ENCODE measurements around the gene SMIM21.

SMIM21 gene

DNA sequence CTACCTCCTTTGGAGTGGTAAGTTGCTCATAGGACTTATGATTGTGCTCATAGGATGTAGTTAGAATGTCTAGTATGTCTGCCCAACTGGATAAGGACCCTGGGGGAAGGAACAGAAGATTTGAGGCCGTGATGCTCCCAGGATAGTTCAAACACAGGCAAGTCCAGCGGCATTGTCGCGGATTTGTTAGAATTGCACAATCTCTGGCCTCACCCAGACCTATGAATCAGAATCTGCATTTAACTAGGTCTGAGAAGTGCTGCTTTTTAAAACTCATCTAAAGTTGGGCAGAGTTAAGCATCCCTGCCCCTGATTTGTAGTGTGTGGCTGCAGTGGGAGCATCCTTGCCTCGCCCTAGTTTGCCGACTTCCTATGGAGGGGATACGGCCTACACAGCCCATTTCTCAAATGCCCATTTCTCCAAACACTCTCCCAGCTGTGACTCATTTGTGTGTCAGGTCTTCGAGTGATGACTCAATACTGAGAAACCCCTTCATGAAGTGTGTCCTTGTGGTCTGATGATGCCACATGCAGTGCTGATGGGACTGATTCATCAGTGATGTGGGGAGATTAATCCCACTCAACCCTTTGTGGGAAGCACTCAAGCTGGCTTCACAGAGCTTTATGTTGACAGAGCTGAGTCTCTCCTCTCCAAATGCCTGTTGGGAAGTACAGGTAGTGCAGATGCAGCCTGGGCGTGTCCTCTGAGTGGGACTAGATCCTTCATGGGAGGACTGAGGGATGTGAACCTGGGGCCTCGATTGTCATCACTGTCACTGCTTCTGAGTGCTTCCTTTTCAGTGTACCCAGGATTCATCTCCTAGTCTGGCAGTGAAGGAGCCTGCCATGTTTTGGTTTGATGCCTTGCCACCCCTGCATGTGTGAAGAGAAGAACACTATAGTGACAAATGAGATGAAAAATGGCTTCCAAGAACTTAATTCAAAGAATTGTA, 18.7 kb downstream of the SMIM21 start:
- no peaks in the 10 kb centered on the region; the same call in 1 of the 2 replicates for H3K36me3 ChIP-seq (ENCODE audit: insufficient read depth, low read length)
- 0 out of 2 replicates have a peak, but pooled peaks cover 5% of the 10 kb centered on the region for H3K4me1 ChIP-seq (ENCODE audit: insufficient read depth, low read length)
- H3K9me3 ChIP-seq (ENCODE audit: control insufficient read depth, insufficient read depth, low read length), result no peaks in the 10 kb centered on the region
- H3K9ac ChIP-seq (ENCODE audit: low read depth, low read length), result no peak overlapping the region

GRCh38 chr18:75407468-75408437, 19.8 kb downstream of the SMIM21 start:
- no peaks in the 10 kb centered on the region for H3K9me3 ChIP-seq (ENCODE audit: control insufficient read depth, insufficient read depth, low read length)
- no peaks in the 10 kb centered on the region; the same call in 1 of the 2 replicates for H3K36me3 ChIP-seq (ENCODE audit: insufficient read depth, low read length)
- no peak overlapping the region for H3K9ac ChIP-seq (ENCODE audit: low read depth, low read length)
- H3K4me1 ChIP-seq (ENCODE audit: insufficient read depth, low read length), result 0 out of 2 replicates have a peak, but pooled peaks cover 5% of the 10 kb centered on the region

GRCh38 chr18:75406491-75407445, 20.7 kb downstream of the SMIM21 start:
- Histone ChIP-seq H3K9ac (ENCODE audit: low read depth, low read length) (no peak overlapping the region), H3K9me3 (ENCODE audit: control insufficient read depth, insufficient read depth, low read length) (no peaks in the 10 kb centered on the region), H3K36me3 (ENCODE audit: insufficient read depth, low read length) (no peaks in the 10 kb centered on the region; the same call in 1 of the 2 replicates), H3K4me1 (ENCODE audit: insufficient read depth, low read length) (0 out of 2 replicates have a peak, but pooled peaks cover 5% of the 10 kb centered on the region)

DNA sequence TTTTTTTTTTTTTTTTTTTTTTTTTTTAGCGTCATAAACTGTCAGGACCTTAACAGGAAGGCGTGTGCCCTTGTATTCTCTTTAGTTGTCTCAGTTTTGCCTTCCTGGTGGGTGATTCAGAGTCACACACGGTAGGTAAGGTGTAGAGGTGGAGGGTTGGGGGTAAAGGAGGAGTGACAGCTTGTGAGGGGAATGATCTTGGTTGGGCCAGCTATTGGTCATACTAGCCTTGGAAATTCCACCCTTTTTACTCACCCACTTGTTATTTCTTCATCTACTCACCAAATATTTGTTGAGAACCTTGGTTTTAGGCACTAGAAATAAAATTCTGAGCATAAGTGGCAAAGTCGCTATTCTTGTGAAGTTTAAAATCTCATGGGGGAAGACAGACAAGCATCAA, 22.2 kb downstream of the SMIM21 start:
- Histone ChIP-seq H3K4me1 (ENCODE audit: insufficient read depth, low read length) (0 out of 2 replicates have a peak, but pooled peaks cover 5% of the 10 kb centered on the region), H3K9me3 (ENCODE audit: control insufficient read depth, insufficient read depth, low read length) (no peaks in the 10 kb centered on the region), H3K9ac (ENCODE audit: low read depth, low read length) (no peak overlapping the region), H3K36me3 (ENCODE audit: insufficient read depth, low read length) (no peaks in the 10 kb centered on the region)

DNA sequence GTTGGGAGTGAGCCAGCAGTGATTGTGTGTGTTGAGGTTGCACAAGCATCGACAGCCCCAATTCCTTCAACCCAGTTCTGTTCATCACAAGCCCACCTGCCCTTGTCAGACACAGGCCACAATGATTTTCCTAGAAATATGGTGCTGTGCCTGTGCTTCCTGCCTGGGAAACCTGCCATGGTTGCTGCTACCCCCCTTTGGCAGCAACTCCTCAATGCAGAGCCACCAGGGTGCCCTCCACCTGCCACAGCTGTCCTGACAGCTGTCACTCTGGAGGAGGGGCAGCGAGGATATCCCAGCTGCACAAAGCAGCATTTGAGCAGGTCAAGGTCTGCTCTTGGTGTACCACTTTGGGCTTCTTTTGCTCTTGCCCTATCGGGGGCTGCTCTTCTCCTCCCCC, 27.1 kb downstream of the SMIM21 start:
- Histone ChIP-seq H3K9ac (ENCODE audit: low read depth, low read length) (no peak overlapping the region), H3K9me3 (ENCODE audit: control insufficient read depth, insufficient read depth, low read length) (no peaks in the 10 kb centered on the region), H3K4me1 (ENCODE audit: insufficient read depth, low read length) (no peaks in the 10 kb centered on the region), H3K36me3 (ENCODE audit: insufficient read depth, low read length) (no peaks in the 10 kb centered on the region)

DNA sequence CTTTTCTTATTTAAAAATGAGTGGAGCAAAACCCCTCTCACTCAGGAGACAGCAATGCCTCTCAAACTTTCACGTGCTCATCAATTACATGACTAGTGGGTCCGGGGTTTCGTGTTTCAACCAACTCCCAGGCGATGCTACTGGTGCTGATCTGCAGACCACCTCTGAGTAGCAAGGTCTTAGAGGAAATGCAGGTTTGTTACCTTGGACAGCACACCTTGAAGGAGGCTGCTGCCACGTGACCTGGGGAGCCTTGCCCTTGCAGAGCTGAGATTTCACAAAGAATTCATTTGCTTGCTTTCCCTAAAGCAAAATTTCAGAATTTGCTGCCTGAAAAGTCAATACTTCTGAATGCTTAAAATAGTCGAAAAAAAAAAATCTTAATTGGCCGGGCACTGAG, 32.4 kb downstream of the SMIM21 start:
- H3K36me3 ChIP-seq (ENCODE audit: insufficient read depth, low read length), result no peaks in the 10 kb centered on the region
- H3K9ac ChIP-seq (ENCODE audit: low read depth, low read length), result no peak overlapping the region
- H3K4me1 ChIP-seq (ENCODE audit: insufficient read depth, low read length), result no peaks in the 10 kb centered on the region
- no peaks in the 10 kb centered on the region for H3K9me3 ChIP-seq (ENCODE audit: control insufficient read depth, insufficient read depth, low read length)

DNA sequence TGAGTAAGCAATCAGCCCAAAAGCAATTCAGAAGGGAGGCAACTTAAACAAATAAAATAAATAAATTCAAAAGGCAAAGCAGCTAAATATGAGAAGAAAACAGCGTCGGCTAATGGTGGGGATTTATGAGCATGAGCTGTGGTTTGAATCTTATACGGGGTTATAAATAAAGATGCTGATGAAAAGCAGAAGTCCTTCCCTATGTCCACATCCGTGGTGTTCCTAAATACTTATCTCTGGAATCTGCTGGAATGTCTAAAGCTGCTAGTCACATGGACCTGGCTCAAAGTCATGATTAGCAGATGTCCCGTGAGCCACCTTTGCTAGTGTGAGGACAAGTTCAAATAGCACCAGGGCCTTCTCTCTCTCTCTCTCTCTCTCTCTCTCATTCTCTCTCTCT, 33.8 kb downstream of the SMIM21 start:
- Histone ChIP-seq H3K9me3 (ENCODE audit: control insufficient read depth, insufficient read depth, low read length) (no peaks in the 10 kb centered on the region), H3K4me1 (ENCODE audit: insufficient read depth, low read length) (no peaks in the 10 kb centered on the region), H3K9ac (ENCODE audit: low read depth, low read length) (no peak overlapping the region), H3K36me3 (ENCODE audit: insufficient read depth, low read length) (no peaks in the 10 kb centered on the region)

DNA sequence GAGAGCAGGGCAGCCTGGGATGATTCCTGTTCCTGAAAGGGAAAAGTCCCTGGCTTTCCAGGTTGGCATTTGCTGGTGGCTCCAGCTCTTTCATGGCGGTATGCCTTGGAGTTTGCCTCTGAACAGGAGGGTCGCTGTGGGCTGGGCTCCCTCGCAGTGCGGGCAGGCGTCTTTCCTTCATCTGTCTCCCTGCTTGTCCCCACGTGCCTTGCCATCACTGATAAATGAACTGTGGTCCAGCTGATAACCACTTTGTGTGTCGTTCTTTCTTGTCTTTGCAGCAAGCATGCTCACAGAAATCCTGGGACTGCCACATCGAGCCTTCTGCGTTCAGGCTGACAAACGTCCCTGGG, 35.3 kb downstream of the SMIM21 start:
- H3K9ac ChIP-seq (ENCODE audit: low read depth, low read length), result no peak overlapping the region

GRCh38 chr18:75391279-75392225, 36.0 kb downstream of the SMIM21 start:
- H3K9ac ChIP-seq (ENCODE audit: low read depth, low read length), result no peak overlapping the region
- H3K4me1 ChIP-seq (ENCODE audit: insufficient read depth, low read length), result no peaks in the 10 kb centered on the region
- H3K36me3 ChIP-seq (ENCODE audit: insufficient read depth, low read length), result no peaks in the 10 kb centered on the region
- H3K9me3 ChIP-seq (ENCODE audit: control insufficient read depth, insufficient read depth, low read length), result no peaks in the 10 kb centered on the region

More for the DNA sequence above, 35.3 kb downstream of the SMIM21 start:
- H3K9me3 ChIP-seq (ENCODE audit: control insufficient read depth, insufficient read depth, low read length), result no peaks in the 10 kb centered on the region
- H3K36me3 ChIP-seq (ENCODE audit: insufficient read depth, low read length), result no peaks in the 10 kb centered on the region
- H3K4me1 ChIP-seq (ENCODE audit: insufficient read depth, low read length), result no peaks in the 10 kb centered on the region

DNA sequence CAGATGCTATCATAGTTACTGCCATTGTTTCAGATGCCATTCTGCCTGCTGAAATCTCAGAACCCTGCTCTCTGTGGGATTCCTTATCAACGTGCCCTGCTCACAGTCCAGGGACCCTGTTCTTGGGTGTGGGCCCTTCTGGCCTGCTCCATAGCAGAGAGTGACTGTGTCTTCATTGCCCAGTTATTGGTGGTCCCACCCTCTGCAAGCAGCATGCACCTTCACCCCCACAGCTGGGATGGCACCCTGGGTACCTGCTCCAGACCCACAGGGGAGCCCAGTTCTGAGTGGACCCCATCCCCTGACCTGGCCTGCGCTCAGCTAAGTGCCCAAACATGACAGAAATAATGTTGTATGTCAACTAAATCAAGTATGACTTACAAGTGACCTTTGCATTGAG, 36.6 kb downstream of the SMIM21 start:
- H3K4me1 ChIP-seq (ENCODE audit: insufficient read depth, low read length), result no peaks in the 10 kb centered on the region
- H3K9me3 ChIP-seq (ENCODE audit: control insufficient read depth, insufficient read depth, low read length), result no peaks in the 10 kb centered on the region
- H3K36me3 ChIP-seq (ENCODE audit: insufficient read depth, low read length), result no peaks in the 10 kb centered on the region
- H3K9ac ChIP-seq (ENCODE audit: low read depth, low read length), result no peak overlapping the region

GRCh38 chr18:75384144-75384543, 43.4 kb downstream of the SMIM21 start:
- H3K4me1 ChIP-seq (ENCODE audit: insufficient read depth, low read length), result no peaks in the 10 kb centered on the region
- no peaks in the 10 kb centered on the region for H3K36me3 ChIP-seq (ENCODE audit: insufficient read depth, low read length)
- no peaks in the 10 kb centered on the region for H3K9me3 ChIP-seq (ENCODE audit: control insufficient read depth, insufficient read depth, low read length)
- H3K9ac ChIP-seq (ENCODE audit: low read depth, low read length), result no peak overlapping the region

- Histone ChIP-seq H3K9ac (ENCODE audit: low read depth, low read length) (no peak overlapping the region), H3K36me3 (ENCODE audit: insufficient read depth, low read length) (no peaks in the 10 kb centered on the region), H3K4me1 (ENCODE audit: insufficient read depth, low read length) (no peaks in the 10 kb centered on the region), H3K9me3 (ENCODE audit: control insufficient read depth, insufficient read depth, low read length) (no peaks in the 10 kb centered on the region)
Measured at GRCh38 chr18:75378376-75379315, 48.9 kb downstream of the SMIM21 start.
